ENCODE measurements around the gene CST9L. TPM values are rescaled to one million over a fixed set of nuclear protein-coding genes. Genes with fewer than 3 reads are reported as not detected.

Gene CST9L, protein sequence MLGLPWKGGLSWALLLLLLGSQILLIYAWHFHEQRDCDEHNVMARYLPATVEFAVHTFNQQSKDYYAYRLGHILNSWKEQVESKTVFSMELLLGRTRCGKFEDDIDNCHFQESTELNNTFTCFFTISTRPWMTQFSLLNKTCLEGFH
- not detected for total RNA-seq

DNA sequence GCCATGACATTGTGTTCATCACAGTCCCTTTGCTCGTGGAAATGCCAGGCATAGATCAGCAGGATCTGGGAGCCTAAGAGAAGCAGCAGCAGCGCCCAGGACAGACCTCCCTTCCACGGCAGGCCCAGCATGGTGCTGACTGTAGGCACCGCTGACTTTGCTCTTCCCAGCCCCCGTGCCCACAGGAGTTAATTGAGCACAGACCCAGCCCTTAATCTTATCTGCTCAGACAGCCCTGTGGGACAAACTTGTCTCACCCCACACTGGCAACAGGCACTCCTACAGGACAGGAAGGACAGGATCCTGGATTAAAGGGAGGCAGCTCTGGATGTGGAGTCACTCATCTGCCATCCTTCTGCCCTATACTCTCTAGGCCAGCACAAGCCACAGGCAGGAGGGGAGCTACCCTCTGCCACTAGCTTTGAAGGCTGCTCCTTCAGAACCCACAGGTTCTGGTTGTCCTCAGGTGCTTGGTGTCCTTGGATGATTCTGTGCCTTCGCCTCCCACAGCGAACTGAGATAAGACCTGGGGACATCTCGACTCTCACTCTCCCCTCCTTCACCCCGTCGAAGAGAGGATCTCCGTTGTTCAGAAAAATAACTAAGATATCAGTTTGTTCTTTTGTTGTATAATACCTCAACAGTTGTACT, at the start of gene CST9L:
CST9L (minus strand) TSS at position 165 of the 651 bp plus-strand sequence; CDS start at position 131, 34 bp downstream.
- Histone ChIP-seq H3K27ac (no peak within 1 kb of the TSS), H3K36me3 (no peaks in the 10 kb centered on the region), H3K4me1 (no peaks in the 10 kb centered on the region), H3K9me3 (no peaks in the 10 kb centered on the region), H3K4me3 (no peak within 1 kb of the TSS), H3K27me3 (no peaks in the 10 kb centered on the region)
- DNase-seq (ENCODE audit: low spot score in 2 of 2), result no peak
- WGBS, result 74% methylated on average over 7 of the region's 11 CpGs
- TF ChIP-seq POLR2AphosphoS5 (IDR thresholded peaks at IDR 0.05), result no peak
- TF ChIP-seq EP300 (IDR thresholded peaks at IDR 0.05), result no peak
- no peak for TF ChIP-seq POLR2A (IDR thresholded peaks at IDR 0.05)
- TF ChIP-seq, protein P1, sequence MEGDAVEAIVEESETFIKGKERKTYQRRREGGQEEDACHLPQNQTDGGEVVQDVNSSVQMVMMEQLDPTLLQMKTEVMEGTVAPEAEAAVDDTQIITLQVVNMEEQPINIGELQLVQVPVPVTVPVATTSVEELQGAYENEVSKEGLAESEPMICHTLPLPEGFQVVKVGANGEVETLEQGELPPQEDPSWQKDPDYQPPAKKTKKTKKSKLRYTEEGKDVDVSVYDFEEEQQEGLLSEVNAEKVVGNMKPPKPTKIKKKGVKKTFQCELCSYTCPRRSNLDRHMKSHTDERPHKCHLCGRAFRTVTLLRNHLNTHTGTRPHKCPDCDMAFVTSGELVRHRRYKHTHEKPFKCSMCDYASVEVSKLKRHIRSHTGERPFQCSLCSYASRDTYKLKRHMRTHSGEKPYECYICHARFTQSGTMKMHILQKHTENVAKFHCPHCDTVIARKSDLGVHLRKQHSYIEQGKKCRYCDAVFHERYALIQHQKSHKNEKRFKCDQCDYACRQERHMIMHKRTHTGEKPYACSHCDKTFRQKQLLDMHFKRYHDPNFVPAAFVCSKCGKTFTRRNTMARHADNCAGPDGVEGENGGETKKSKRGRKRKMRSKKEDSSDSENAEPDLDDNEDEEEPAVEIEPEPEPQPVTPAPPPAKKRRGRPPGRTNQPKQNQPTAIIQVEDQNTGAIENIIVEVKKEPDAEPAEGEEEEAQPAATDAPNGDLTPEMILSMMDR (IDR thresholded peaks at IDR 0.05), result no peak

DNA sequence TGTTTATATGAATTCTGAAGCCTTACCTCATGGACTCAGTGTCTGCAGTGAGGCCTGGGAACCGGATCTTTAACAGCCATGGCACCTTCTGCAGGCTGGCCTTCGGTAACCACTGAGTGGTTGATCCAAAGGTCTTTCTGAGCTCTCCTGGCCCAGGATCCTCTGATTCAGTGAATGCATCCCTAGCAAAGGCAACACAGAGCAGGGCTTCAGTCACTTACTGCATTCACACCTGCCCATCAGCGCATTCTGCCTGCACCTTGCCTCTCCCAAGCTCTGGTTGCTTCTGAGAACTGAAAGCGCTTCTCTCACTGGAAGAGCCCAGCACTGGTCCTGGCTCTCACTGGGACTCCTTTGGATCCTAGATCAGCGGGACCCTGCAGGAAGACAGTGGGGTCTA, 45.9 kb upstream of the CST9L start:
- no peak for DNase-seq (ENCODE audit: low spot score in 2 of 2)
- Histone ChIP-seq H3K9me3 (no peaks in the 10 kb centered on the region), H3K27me3 (no peaks in the 10 kb centered on the region), H3K4me1 (peaks cover 13% of the 10 kb centered on the region), H3K36me3 (no peaks in the 10 kb centered on the region), H3K4me3 (no peak overlapping the region), H3K27ac (peak overlapping the region; percentile 40)
- 85% methylated on average over 5 of the region's 5 CpGs for WGBS
- no peak for TF ChIP-seq POLR2AphosphoS5 (IDR thresholded peaks at IDR 0.05)
- TF ChIP-seq EP300 (IDR thresholded peaks at IDR 0.05), result no peak
- TF ChIP-seq, protein P1 (IDR thresholded peaks at IDR 0.05), result no peak
- TF ChIP-seq POLR2A (IDR thresholded peaks at IDR 0.05), result no peak

DNA sequence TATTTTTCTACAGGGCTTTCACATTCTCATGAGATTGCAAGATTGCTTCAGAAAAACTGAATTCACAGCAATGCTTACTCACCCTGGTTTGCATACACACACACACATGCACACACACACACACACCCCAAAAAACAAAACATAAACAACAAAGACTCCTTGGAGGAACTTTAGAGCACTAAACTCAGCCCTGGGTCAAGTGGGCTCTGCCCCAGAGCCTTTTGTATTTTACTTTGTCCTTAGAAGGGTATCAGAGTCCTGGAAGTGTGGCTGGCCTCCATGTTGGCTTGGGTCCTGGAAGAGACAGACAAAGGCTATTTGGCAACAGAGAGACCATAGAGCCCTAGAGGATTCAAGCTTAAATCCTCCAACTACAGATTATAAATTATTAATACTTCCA, 45.4 kb upstream of the CST9L start:
- Histone ChIP-seq H3K27ac (peak overlapping the region; percentile 40), H3K9me3 (no peaks in the 10 kb centered on the region), H3K4me1 (peaks cover 13% of the 10 kb centered on the region), H3K4me3 (no peak overlapping the region), H3K27me3 (no peaks in the 10 kb centered on the region), H3K36me3 (no peaks in the 10 kb centered on the region)
- no peak for DNase-seq (ENCODE audit: low spot score in 2 of 2)
- TF ChIP-seq EP300 (IDR thresholded peaks at IDR 0.05), result no peak
- no peak for TF ChIP-seq POLR2AphosphoS5 (IDR thresholded peaks at IDR 0.05)
- no peak for TF ChIP-seq POLR2A (IDR thresholded peaks at IDR 0.05)

DNA sequence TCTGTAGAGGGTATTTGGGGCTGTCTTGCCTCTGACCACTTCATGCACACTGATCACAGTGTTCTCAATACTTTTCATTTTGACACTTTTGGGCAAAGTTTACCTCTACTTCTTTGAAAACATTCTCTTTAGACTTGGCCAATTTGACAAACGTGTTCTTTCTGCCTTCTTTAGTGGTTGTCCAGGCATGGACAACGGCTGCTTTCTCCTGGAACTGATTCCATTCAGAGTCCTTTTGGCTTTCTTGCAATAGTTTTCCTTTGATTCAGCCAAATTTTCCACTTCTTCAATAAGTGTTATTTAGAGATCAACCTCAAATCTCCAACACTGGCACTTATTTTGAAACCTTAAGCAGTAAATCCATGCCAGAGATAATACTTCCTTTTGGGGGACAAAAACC, 44.1 kb upstream of the CST9L start:
- no peak for TF ChIP-seq POLR2A (IDR thresholded peaks at IDR 0.05)
- TF ChIP-seq EP300 (IDR thresholded peaks at IDR 0.05), result no peak
- TF ChIP-seq, protein P1 (IDR thresholded peaks at IDR 0.05), result no peak
- TF ChIP-seq POLR2AphosphoS5 (IDR thresholded peaks at IDR 0.05), result no peak
- Histone ChIP-seq H3K36me3 (no peaks in the 10 kb centered on the region), H3K27ac (no peak overlapping the region), H3K4me3 (no peak overlapping the region), H3K9me3 (no peaks in the 10 kb centered on the region), H3K27me3 (no peaks in the 10 kb centered on the region), H3K4me1 (peaks cover 13% of the 10 kb centered on the region)
- DNase-seq (ENCODE audit: low spot score in 2 of 2), result no peak
- WGBS, result 66% methylated on average over 2 of the region's 2 CpGs

DNA sequence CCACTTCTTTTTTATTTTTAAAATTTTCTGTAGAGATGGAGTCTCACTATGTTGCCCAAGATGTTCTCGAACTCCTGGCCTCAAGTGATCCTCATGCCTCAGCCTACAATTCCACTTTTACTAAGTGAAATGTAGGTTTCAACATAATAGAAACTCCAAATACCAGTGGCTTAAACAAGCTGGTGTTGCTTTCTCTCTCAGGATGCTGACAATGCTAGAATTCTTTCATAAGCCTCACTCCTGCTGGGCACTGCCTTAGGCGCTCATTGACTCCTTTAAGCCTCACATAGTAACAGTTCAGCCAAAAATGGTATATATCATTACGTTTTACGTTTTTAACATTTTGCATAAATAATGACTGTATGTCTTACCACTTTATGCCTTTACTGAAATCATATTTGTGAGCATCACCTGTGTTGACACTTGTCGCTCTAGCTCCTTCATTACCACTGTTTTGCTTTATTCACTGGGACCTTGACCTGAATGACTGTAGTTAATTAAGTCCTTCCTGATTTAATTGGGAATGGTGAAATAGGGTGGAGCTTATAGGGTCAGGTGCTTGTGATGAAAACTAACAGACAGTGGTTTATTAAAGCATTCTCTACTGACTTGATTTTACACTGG, 41.3 kb upstream of the CST9L start:
- TF ChIP-seq, protein P1 (IDR thresholded peaks at IDR 0.05), result no peak
- no peak for TF ChIP-seq EP300 (IDR thresholded peaks at IDR 0.05)
- no peak for TF ChIP-seq POLR2A (IDR thresholded peaks at IDR 0.05)
- TF ChIP-seq POLR2AphosphoS5 (IDR thresholded peaks at IDR 0.05), result no peak
- DNase-seq (ENCODE audit: low spot score in 2 of 2), result no peak
- H3K9me3 ChIP-seq, result no peaks in the 10 kb centered on the region
- H3K4me3 ChIP-seq, result no peak overlapping the region
- H3K27me3 ChIP-seq, result no peaks in the 10 kb centered on the region
- whole genome bisulfite sequencing, result 85% methylated on average over 5 of the region's 5 CpGs
- H3K36me3 ChIP-seq, result no peaks in the 10 kb centered on the region
- H3K27ac ChIP-seq, result no peak overlapping the region
- peaks cover 16% of the 10 kb centered on the region for H3K4me1 ChIP-seq
